Ramos (cell line): ENCODE data around the gene LONRF2.

Experiments used
- in situ Hi-C: fragments of 300-500 bp; cut with MboI; formaldehyde crosslinking; loops from one replicate; pipeline ENCODE4 v1.14.3; 2022; ENCODE audit warnings: low sequenced_read_pairs; ENCODE audit not compliant: unreplicated experiment

Gene LONRF2

GRCh38 chr2:100260712-100261620 lies 61.3 kb downstream of the LONRF2 start:
- in situ Hi-C loops, result loop anchor here (10.0 kb wide), 1 partner anchor 724 kb away; no protein-coding TSS in a partner anchor

DNA sequence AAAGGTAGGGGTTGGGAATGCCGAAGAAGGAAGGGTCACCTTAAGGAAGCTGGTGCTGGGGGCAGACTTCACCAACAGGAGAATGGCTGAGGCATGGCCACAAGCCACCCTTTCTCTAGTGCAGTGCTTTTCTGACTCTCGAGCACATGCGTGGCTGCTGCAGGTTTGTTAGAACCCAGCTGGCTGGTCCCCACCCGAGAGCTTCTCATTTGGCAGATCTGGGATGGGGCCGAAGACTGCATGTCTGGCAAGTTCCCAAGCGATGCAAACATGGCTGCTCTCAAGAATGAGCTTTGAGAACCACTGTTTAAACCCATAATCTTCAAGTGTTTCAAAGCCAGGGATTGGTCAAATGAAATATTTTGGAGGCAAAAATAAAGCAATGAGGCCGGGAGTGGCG lies 63.2 kb downstream of the LONRF2 start:
- in situ Hi-C loops, result no loop called here

DNA sequence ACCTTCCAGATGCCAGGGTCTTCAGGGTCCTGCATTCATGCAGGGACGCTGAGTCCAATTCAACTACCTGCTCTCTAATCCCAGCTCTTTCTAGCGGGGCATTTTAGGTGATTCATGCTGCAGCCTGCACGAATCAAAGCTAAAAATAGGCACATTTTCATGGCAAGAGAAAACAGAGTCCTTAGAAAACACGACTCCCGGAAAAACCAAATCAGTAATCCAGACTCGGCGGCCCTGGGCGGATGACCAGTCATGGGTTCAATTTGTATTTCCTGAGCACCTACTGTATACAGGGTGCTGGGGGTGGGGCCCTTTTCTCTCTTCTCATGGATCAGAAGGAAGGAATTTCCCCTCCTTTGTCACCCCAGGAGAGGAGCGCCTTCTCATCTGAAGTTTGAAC lies 64.4 kb downstream of the LONRF2 start:
- in situ Hi-C loops, result no loop called here

DNA sequence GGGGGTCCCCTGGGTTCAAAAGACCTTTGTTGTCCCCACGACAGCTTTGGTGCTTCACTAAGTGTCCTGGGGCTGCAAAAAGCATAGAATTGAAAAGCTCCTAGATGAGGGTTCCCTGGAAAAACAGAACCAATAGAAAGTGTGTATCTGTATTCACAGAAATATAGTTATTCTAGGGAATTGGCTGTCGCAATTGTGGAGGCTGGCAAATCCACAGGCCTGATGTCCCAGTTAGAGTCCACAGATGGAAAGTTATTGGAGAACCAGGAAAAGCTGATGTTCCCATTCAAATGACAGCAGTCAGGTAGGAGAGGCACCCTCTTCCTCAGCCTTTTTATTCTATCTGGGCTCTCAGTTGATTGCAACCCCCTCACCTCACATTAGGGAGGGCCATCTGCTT lies 65.5 kb downstream of the LONRF2 start:
- in situ Hi-C loops, result no loop called here

- in situ Hi-C loops, result no loop called here
Observed at GRCh38 chr2:100256416-100256815, 65.9 kb downstream of the LONRF2 start.

DNA sequence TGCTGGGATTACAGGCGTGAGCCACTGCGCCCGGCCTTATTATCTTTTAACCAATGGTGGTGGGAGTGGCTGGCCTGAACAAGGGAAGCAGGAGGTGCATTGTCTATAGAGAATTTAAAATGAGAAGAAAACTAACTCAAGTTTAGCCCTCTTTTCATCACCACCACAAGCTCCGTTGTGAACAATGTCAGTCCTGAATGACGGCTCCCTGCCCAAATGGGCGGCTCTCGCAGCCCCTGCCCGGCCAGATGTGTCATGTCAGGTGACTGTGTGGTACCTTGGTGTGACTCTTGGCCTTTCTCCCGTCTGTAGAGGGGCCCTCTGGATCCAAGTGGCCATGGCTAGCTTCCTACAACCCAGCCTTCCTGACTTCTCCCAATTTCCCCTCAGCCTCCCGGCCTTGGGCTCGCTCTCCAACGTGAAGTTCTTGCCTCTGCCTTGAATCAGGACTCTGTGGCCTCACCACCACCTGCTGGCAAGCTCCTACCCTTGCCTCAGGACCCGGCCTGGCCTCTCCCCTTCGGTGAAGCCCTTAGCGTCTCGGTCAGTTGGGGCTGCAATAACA lies 67.6 kb downstream of the LONRF2 start:
- in situ Hi-C loops, result loop anchor here (5.0 kb wide), 1 partner anchor 612 kb away; no protein-coding TSS in a partner anchor

DNA sequence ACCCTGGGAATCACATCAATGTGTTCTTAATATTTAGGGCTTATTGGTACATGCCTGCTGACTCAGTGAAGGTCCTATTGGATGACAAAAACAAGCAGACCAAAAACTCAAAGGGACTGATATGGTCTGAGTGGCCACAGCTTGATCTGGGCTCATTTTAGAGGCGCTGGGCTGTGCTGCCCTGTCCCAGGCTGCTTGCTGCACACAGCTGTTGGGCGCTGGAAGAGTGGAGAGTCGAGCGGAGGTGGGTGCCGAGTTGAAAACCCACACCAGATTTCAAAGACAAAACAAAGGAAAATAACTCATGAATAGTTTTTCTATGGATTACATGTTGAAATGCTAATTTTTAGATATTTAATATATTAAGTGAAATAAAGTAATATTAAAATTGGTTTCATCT lies 68.5 kb downstream of the LONRF2 start:
- in situ Hi-C loops, result loop anchor here (5.0 kb wide), 1 partner anchor 611 kb away; no protein-coding TSS in a partner anchor

DNA sequence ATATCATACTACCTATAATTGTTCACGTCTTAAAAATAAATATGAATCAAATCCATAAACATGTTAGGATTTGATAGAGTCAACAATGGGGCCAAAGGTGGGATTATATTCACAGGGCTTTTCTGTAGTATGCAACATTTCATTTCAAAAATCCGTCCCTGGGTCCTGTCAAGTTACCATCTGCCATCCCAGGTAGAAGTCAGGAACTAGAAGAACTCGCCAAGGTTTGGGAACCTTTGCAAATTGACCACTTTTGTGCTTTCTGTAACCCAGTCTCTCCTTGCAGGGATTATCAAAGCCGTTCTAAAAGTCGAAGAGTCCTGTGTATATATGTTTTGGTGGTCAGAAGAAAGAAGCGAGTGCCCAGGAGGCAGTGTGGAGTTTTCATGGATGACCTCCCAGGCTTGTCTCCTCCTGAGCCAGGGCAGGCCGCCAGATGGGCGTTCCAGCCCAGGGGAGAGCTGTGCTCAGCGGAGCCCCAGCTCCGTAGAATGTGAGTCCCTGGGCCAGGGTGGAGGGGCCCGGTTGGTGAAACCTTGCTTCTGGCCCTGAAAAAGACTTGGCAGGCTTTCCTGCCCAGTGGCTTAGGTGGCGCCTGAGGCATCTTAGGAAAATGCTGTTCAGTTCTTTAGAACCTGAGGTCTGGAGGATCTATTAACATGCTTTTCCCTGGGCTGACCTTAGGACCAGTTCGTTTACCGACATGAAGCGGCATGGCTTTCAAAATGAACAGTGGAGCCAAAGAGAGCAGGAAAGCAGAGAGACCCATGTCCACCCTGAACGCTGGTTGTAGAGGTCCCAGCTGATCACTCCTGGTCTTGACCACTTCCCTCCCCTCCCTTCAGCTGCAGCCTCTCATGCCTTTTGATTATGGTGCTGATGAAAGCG lies 69.2 kb downstream of the LONRF2 start:
- in situ Hi-C loops, result loop anchor here (5.0 kb wide), 1 partner anchor 611 kb away; no protein-coding TSS in a partner anchor

- in situ Hi-C loops, result loop anchor here (5.0 kb wide), 1 partner anchor 608 kb away; no protein-coding TSS in a partner anchor
Observed at GRCh38 chr2:100250645-100251044, 71.7 kb downstream of the LONRF2 start.

GRCh38 chr2:100248971-100249370 lies 73.3 kb downstream of the LONRF2 start:
- in situ Hi-C loops, result loop anchor here (5.0 kb wide), 2 partner anchors 107 to 692 kb away; partner anchors contain the start of gene AFF3

DNA sequence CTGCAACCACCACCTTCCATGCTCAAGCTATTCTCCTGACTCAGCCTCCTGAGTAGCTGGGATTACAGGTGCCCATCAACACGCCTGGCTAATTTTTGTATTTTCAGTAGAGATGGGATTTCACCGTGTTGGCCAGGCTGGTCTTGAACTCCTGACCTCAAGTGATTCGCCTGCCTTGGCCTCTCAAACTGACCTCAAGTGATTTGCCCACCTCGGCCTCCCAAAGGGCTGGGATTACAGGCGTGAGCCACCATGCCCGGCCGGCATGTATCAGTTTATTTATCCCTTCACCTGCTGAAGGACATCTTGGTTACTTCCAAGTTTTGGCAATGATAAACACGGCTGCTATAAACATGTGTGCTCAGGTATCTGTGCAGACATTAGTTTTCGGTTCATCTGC lies 73.7 kb downstream of the LONRF2 start:
- in situ Hi-C loops, result loop anchor here (5.0 kb wide), 2 partner anchors 106 to 691 kb away; partner anchors contain the start of gene AFF3

GRCh38 chr2:100248044-100248330 lies 74.3 kb downstream of the LONRF2 start:
- in situ Hi-C loops, result loop anchor here (5.0 kb wide), 2 partner anchors 106 to 691 kb away; partner anchors contain the start of gene AFF3

DNA sequence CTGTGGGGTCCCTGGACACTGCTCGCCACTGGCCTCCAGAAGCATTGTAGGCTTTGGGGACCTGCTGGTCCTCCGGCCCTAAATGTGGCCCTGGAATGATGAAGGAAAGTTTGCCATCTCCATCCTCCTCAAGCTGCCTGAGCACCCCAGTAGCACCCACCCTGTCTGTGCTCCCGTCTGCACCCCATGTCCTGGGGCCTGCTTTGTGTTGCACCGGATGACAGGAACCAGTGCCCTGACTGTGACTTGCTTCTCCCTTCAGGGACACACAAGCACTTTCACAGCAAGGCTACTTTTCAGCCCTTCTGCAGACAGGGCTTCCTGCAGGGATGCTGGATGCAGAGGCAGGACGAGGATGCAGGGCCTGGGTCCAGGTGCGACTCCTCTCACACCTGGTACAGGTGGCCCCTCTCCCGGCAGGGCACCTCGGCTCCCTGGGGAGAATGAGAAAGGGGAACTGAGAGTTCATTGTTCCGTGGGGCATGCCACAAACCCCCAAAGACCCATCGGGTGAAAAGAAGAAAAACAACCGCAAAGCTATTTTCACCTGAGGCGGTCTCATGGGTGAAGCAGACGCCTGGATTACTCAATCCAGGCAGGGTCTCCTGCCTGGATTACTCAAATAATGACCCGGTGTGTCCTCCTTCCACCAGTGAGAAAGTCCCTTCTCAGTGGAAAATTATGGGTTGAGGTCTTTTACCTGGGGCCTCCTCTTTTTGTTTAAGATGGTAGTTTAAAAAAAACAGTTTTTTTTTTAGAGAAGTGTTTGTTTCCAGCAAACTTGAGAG lies 74.9 kb downstream of the LONRF2 start:
- in situ Hi-C loops, result loop anchor here (5.0 kb wide), 2 partner anchors 105 to 690 kb away; partner anchors contain the start of gene AFF3

DNA sequence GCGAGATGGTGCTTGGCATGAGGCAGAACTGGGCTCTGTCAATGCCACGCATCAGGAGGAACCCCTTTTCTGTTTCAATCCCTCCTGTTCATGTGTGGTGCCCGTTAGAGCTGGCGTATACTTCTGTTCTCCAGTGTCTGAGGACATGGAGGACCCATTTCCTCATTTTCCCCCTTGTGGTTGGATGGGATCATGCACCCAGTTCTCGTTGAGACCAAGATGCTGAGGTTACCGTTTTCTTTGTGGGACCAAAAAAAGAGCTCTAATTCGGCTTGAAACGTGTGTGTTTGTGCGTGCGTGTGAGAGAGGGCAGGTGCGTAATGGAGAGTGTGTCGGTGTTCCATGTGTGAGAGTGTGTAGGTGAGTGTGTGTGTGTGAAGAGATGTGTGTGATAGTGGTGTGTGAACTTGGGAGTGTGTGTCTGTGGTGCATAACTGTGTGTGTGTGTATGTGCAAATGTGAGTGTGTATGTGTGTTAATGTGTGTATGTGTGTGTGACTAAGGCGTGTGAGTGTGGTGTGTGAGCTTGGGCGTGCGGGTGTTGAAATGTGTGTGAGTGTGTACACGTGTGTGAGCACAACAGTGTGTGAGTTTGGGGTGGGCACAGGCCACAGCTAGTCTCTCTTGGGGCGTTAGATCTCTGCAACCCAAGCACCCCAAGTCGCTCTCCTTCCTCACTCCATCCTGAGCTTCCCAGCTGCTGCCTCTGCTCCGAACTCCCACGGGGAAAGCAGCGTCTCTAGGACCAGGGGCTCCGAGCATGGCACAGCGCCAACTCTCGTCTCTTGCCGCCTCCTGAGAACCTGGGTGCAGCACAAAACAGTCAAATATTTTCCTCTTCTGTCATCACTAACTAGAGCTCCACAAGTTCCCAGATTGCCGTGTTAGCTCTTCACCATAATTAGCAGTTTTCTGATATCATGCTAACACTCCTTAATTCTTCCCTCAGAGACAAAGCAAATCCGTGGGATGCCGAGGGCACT lies 75.8 kb downstream of the LONRF2 start:
- in situ Hi-C loops, result loop anchor here (5.0 kb wide), 2 partner anchors 104 to 689 kb away; partner anchors contain the start of gene AFF3

GRCh38 chr2:100245681-100246080 lies 76.6 kb downstream of the LONRF2 start:
- in situ Hi-C loops, result loop anchor here (5.0 kb wide), 2 partner anchors 103 to 688 kb away; partner anchors contain the start of gene AFF3

DNA sequence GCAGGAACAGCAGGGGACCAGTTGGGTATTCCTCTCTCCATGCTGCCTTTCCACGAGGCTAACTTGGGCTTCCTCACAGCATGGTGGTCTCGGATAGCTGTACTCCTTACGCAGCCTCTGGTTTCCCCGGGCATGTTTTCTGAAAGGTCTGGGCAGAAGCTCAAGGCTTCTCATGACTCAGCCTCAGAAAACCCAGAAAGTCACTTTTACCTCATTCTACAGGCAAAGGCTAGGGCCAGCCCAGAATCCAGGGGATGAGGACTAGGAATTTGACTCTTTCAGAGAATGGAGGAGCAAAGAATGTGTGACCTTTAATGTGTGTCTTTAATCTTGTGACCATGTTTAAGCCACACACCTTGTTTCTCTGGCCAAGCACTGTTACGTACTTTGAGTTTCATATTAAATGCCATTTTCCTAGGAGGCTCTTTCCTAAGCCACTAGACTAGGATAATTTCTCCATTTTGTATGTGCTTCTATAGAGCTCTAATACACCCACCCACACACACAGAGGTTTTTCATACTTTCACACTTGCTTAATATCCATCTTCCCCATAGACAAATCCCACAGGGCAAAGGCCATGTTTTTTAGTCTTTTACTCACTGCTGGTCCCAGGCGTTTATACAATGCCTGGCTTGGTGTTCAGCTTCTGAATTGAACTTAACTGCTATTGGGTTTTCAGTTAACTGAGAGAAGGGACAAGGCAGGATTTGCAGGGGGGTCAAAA lies 77.3 kb downstream of the LONRF2 start:
- in situ Hi-C loops, result loop anchor here (5.0 kb wide), 2 partner anchors 103 to 688 kb away; partner anchors contain the start of gene AFF3

- in situ Hi-C loops, result no loop called here
Observed at GRCh38 chr2:100243631-100244030, 78.7 kb downstream of the LONRF2 start.
